LNCAP (cell line): ENCODE measurements around the gene COPS9.

Experiments
- CTCF ChIP-seq: fragments of 450-650 bp; IDR thresholded peaks from 2 replicates; pipeline ENCODE4 v1.5.1; 2017; ENCODE audit warnings: mild to moderate bottlenecking

Gene COPS9

DNA sequence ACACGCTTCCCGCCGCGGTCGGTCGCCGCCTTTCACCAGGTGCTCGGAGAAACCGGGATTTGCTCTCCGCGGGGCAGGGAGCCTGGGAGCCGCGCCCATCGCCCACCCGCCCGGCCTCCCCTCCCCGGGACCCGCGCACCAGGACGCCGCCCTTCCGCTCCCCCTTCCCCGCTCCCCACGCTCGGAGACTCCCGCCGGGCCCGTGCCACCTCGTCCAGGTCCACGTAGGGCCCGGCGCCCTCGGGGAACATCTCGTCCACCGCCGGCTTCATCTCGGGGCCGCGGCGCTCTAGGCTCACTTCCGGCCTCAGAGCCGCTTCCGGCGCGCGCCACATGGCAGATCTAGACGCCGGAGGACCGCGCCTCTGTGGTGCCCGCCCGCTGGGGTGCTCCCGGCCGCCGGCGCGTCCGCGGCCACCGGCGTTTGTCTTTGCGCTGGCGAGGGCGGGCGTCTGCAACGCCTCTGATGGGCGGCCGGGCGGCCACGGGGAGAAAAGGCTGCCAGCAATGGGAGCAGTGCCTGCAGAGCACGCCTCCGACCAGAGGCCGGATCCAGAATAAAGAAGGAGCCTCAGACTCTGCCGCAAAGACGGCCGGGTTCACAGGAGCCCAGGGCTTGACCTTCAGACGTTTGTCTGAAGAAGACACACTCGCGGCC lies at the start of gene COPS9:
Gene COPS9, minus strand, starts transcription at position 293 of the 658 bp plus-strand sequence. Its CDS starts 21 bp downstream, at position 272.
- TF ChIP-seq CTCF, result no peak

GRCh38 chr2:240184656-240185055 lies 48.6 kb upstream of the COPS9 start:
- no peak for TF ChIP-seq CTCF

DNA sequence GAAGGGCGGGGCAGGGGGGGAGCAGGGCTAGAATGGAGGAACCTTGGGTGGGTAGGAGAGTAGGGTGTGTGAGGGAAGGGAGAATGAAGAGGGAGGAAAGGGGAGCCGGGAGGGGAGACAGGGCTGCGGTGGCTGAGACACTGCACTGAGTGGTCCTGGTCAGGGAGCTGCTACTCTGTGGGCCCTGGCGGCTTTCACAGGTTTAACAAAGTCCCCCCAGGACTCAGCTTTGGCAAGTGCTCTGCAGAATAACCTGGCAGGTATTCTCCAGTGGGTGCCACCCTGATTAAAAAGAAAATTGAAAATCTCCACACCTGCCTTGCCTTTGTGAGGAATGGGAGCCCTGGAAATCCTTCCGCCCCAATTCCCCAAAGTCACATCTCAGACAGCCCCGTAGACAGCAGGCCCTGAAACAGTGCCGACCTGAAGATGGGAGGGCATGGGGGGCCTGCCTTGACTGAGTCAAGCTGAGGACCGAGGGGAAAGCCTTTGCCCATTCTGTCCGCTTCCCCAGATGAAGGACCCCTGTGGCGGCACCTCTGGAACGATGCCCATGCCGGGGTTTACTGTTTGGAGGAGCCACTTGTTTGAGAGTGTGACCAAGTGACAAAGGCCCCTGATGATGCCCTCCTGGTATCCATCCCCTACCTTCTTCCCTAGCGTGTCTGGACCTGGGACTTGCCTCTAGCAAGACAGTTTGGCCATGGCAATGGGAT lies 47.9 kb upstream of the COPS9 start:
- no peak for TF ChIP-seq CTCF

- no peak for TF ChIP-seq CTCF
Measured at GRCh38 chr2:240183006-240183874, 47.1 kb upstream of the COPS9 start.

DNA sequence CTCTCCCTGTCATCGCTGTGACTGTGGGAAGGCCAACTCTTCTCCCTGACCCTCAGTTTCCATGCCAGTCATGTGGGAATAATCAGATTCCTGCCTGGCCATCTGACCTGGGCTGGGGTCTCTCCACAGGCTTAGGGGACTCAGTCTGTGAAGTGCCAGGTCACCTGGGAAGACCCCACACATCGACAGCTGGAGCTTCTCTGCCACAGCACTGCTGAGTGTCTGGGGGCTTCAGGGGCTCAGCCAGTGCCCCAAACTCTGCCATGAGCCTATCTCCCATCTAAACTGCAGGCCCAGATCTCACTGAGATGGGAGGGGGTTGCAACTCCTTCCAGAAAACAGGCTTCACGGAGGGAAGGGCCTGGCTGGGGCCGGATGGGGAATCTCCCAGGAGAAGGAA lies 46.4 kb upstream of the COPS9 start:
- TF ChIP-seq CTCF, result no peak

DNA sequence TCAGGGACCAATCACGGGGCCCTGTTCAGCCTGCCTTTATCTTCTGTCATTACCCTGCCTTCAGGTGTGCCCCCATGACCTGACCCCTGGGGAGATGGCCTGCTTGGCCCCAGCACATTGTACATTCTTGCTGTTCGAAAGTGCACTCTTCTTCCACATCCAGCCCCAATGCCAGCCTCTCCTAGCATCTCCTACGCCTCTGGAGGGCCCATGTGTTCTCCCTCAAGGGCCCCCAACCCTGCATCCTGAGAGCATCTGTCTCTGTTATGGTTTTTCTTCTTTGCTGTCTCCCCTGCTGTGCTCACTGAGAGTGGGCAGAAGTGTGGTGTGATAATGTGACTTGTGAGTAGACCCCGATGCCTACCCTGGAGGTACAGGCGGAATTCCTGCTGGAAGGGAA lies 45.9 kb upstream of the COPS9 start:
- TF ChIP-seq CTCF, result no peak

- no peak for TF ChIP-seq CTCF
Measured at GRCh38 chr2:240179941-240180666, 44.0 kb upstream of the COPS9 start.
